Peyer's patch (tissue), 4 donors: ENCODE measurements around the gene HAPLN1. TPM values are rescaled to one million over a fixed set of nuclear protein-coding genes. Genes with fewer than 3 reads are reported as not detected.

ENCODE experiments used
- DNase-seq, 3 donors: peaks; one replicate each; pipeline ENCODE4 v3.0.0-alpha.2; 2017 to 2019
- H3K27ac ChIP-seq, 4 donors: fragments of 200-600 bp; sonication (generic); one replicate each; pipeline ENCODE4 v1.5.1; 2016 to 2019
- H3K27me3 ChIP-seq, 2 donors: fragments of 200-600 bp; sonication (generic); one replicate each; pipeline ENCODE4 v1.5.1; 2019
- H3K36me3 ChIP-seq, 3 donors: fragments of 200-600 bp; sonication (generic); one replicate each; pipeline ENCODE4 v1.5.1; 2016 to 2019
- H3K4me1 ChIP-seq, 4 donors: fragments of 200-600 bp; sonication (generic); one replicate each; pipeline ENCODE4 v1.5.1; 2016 to 2019
- H3K4me3 ChIP-seq, 4 donors: fragments of 200-600 bp; sonication (generic); 1 replicate in 3 of 4; 2 replicates in 1 of 4; pipeline ENCODE4 v1.5.1; 2016 to 2019; ENCODE audit warnings: mild to moderate bottlenecking in 1 of 4
- H3K9me3 ChIP-seq, 4 donors: fragments of 200-600 bp; sonication (generic); one replicate each; pipeline ENCODE4 v1.5.1; 2016 to 2019; ENCODE audit warnings: mild to moderate bottlenecking in 1 of 4
- POLR2A ChIP-seq, 2 donors: fragments of 450-650 bp; IDR thresholded peaks; one replicate each; pipeline ENCODE4 v1.5.1; 2017; ENCODE audit warnings: antibody characterized with exemption in 2 of 2, mild to moderate bottlenecking in 2 of 2, moderate library complexity in 2 of 2
- total RNA-seq, 4 donors: library from RNA; depleted of rRNA; stranded (reverse); fragments of >200 nt; gene quantifications; one replicate each; pipeline ENCODE4 v1.1.0, GENCODE V29; 2016
- TF ChIP-seq, protein P1 (sequence below), 6 experiments: fragments of 450-650 bp in 4 of 6; fragments of 200-600 bp in 2 of 6; sonication (generic) in 1 of 6; IDR thresholded peaks; one replicate each; pipeline ENCODE4 v1.5.1; 2017 to 2019; ENCODE audit warnings: antibody characterized with exemption in 6 of 6, mild to moderate bottlenecking in 3 of 6, moderate library complexity in 1 of 6

Gene HAPLN1
- total RNA-seq, 4 donors from 2014 or later = 0.13 to 1.7 (median 0.70) TPM; not detected in 1

DNA sequence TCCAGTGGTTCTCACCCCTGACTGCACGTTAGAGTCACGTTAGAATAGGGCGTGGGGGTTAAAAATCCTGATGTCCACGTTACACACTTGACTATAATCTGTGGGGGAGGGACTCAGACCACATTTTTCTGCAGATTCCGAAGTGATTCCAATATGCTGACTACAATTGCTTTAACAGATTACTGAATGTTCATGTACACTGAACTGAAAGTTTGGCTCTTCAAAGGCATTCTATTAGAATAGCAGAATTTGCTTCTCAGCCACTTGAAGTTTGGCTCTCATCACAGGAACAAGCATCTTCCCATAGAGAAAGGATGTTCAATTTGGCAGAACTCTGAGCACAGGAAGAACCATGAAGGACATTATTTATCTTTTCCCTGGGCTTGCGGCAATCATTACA is 84.5 kb downstream of the HAPLN1 start:
- H3K9me3 ChIP-seq = no peaks in the 10 kb centered on the region
- TF ChIP-seq, protein P1, sequence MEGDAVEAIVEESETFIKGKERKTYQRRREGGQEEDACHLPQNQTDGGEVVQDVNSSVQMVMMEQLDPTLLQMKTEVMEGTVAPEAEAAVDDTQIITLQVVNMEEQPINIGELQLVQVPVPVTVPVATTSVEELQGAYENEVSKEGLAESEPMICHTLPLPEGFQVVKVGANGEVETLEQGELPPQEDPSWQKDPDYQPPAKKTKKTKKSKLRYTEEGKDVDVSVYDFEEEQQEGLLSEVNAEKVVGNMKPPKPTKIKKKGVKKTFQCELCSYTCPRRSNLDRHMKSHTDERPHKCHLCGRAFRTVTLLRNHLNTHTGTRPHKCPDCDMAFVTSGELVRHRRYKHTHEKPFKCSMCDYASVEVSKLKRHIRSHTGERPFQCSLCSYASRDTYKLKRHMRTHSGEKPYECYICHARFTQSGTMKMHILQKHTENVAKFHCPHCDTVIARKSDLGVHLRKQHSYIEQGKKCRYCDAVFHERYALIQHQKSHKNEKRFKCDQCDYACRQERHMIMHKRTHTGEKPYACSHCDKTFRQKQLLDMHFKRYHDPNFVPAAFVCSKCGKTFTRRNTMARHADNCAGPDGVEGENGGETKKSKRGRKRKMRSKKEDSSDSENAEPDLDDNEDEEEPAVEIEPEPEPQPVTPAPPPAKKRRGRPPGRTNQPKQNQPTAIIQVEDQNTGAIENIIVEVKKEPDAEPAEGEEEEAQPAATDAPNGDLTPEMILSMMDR (IDR thresholded peaks at IDR 0.05) = no peak
- TF ChIP-seq POLR2A (IDR thresholded peaks at IDR 0.05) = no peak

DNA sequence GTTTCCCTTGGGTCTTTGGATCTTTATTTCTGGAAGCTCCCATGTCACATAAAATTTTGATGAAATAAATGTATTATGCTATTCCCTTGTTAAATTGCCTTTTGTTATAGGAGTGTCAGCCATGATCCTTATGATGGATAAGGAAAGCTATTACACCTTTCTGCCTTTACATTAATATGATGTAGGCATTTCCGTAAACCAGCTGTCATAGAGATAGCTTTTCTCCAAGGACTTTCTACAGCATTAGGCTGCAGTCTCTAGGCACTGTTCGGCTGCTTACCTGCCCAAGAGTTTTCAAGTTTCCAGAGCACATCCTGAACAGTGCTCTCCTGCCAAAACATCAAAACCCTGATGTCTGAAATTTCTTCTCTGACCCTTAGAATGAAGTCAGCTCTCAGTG is 87.4 kb downstream of the HAPLN1 start:
- Histone ChIP-seq H3K9me3 (no peaks in the 10 kb centered on the region), H3K36me3 (no peaks in the 10 kb centered on the region), H3K4me1 (no peaks in the 10 kb centered on the region), H3K4me3 (no peak overlapping the region), H3K27me3 (no peaks in the 10 kb centered on the region), H3K27ac (peak overlapping the region in 1 of 4 donors; percentile 1)
- TF ChIP-seq, protein P1 (IDR thresholded peaks at IDR 0.05) = no peak
- no peak for TF ChIP-seq POLR2A (IDR thresholded peaks at IDR 0.05)
- DNase-seq = no peak

More for the DNA sequence above, 84.5 kb downstream of the HAPLN1 start:
- DNase-seq = no peak
- Histone ChIP-seq H3K27ac (no peak overlapping the region), H3K27me3 (no peaks in the 10 kb centered on the region), H3K4me3 (no peak overlapping the region), H3K36me3 (no peaks in the 10 kb centered on the region), H3K4me1 (no peaks in the 10 kb centered on the region)

DNA sequence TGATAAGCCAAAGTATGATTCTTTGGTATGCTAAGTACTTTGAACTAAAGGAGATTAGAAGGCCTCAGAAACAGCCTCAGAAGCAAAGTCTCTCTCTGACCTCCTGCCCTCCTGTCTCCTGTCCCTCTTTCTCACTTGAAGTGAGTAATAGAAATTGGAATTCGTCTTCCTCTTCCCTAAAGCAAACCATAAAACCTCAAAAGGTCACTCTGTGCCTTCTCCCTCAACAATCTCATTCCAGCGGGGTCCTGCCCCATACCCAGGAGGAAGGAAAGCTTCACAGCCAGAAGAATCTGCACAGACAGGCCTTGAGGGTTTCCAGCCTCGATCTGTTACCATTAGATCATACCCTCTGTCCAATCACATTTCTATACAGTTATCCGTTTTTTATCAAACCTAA is 87.8 kb downstream of the HAPLN1 start:
- Histone ChIP-seq H3K27ac (peak overlapping the region in 1 of 4 donors; percentile 1), H3K4me3 (no peak overlapping the region), H3K36me3 (no peaks in the 10 kb centered on the region), H3K4me1 (no peaks in the 10 kb centered on the region), H3K27me3 (no peaks in the 10 kb centered on the region), H3K9me3 (no peaks in the 10 kb centered on the region)
- no peak for DNase-seq
- TF ChIP-seq, protein P1 (IDR thresholded peaks at IDR 0.05) = no peak
- no peak for TF ChIP-seq POLR2A (IDR thresholded peaks at IDR 0.05)

DNA sequence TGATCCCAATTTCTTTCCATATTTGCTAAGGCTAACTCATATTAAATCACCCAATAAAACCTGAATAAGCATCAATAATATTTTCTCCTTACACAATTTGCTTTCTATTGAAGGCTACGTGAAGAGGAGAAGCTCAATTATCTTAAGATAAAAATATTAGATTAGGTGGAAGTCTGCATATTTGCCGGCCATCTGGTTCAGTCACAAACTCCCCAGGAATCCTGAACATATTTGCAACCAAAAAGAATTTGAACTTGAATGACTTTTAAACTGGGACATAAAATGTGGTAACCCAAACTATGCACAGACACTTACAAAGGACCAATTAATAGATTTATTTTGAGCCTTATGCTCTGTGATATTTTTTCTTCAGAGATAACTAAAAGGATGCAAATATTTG is 92.3 kb downstream of the HAPLN1 start:
- Histone ChIP-seq H3K27me3 (no peaks in the 10 kb centered on the region), H3K36me3 (no peaks in the 10 kb centered on the region), H3K4me1 (no peaks in the 10 kb centered on the region), H3K4me3 (no peak overlapping the region), H3K27ac (no peak overlapping the region), H3K9me3 (no peaks in the 10 kb centered on the region)
- no peak for TF ChIP-seq POLR2A (IDR thresholded peaks at IDR 0.05)
- TF ChIP-seq, protein P1 (IDR thresholded peaks at IDR 0.05) = no peak
- no peak for DNase-seq

DNA sequence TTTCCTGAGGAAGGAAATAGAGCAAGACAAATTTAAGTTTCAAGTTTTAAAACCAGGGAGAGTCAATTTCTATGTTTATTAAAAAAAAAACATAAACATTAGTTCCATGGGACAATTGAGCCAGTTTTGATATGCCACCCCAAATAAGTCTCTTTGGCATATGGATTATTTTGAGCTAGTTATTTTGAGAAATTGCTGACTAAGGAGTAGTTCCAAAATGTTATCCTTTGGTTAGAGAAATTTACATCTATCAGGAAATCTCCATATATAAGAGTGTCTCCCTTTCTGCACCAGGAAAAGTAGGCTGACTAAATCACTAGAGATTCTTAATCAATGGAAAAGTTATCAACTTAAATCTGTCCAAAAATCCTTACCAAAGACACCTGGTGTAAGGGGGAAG is 105.8 kb downstream of the HAPLN1 start:
- Histone ChIP-seq H3K4me1 (no peaks in the 10 kb centered on the region), H3K27ac (no peak overlapping the region), H3K9me3 (no peaks in the 10 kb centered on the region), H3K27me3 (no peaks in the 10 kb centered on the region), H3K36me3 (no peaks in the 10 kb centered on the region), H3K4me3 (no peak overlapping the region)
- no peak for TF ChIP-seq POLR2A (IDR thresholded peaks at IDR 0.05)
- DNase-seq = no peak

DNA sequence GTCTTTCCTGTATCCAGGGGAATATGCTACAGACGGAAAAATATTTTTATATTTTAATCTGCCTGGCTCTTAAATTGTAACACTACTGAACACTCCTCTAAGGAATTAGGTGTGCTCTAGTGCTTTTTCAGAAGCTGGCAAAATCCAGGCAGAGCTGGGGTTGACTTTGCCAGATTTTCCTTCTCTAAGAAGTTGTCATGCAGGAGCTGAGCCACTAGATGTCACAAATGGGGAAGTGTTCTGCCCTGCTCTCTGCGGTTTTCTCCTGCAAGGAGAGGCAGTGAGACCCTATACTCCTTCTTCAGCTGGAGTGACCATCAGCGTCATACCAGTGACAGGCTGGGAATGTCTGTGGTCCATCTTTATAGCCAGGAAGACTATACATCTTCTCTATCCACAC is 112.5 kb downstream of the HAPLN1 start:
- no peak for DNase-seq
- H3K27ac ChIP-seq = no peak overlapping the region
- no peaks in the 10 kb centered on the region for H3K9me3 ChIP-seq
- H3K4me3 ChIP-seq = no peak overlapping the region
- TF ChIP-seq, protein P1 (IDR thresholded peaks at IDR 0.05) = peak in 3 of 6 experiments; percentile 10 to 30 (median 28)
- no peak for TF ChIP-seq POLR2A (IDR thresholded peaks at IDR 0.05)
- H3K4me1 ChIP-seq = no peaks in the 10 kb centered on the region
- no peaks in the 10 kb centered on the region for H3K27me3 ChIP-seq
- H3K36me3 ChIP-seq = no peaks in the 10 kb centered on the region
